H1 (cell line): ENCODE measurements around the gene STAG2. TPM values are rescaled to one million over a fixed set of nuclear protein-coding genes. Genes with fewer than 3 reads are reported as not detected.

ENCODE experiments used
- KDM1A ChIP-seq: fragments of 200-600, 300-600 bp; sonication (generic); IDR thresholded peaks from 2 replicates; pipeline ENCODE4 v1.7.1; 2016; ENCODE audit warnings: mild to moderate bottlenecking, low read length, borderline replicate concordance
- polyA plus RNA-seq, 7 experiments: library from polyadenylated mRNA; depleted of rRNA in 3 of 7; stranded (reverse) in 5 of 7; unstranded in 2 of 7; fragments of >200 nt in 5 of 7; fragments of 200-250 nt in 2 of 7; gene quantifications; 1 replicate in 5 of 7; 2 replicates in 1 of 7; 4 replicates in 1 of 7; pipeline versions ENCODE4 v1.2.1 to v1.2.3, GENCODE V29; 2011 to 2013; ENCODE audit warnings: missing spikeins in 2 of 7, mixed read lengths in 2 of 7
- total RNA-seq: library from RNA; stranded (reverse); fragmentation: NEBNext Ultra II Directional; extraction: Animal tissue kit (Norgen Biotek cat#: 25700); gene quantifications from 2 replicates; pipeline ENCODE4 v1.2.1, GENCODE V29; 2021

STAG2 gene
- total and polyA plus RNA-seq, 2 of the 8 experiments (the other 6 are each of a cell fraction or from before 2014, with no cell fraction given) = 20.3 to 94.9 TPM

GRCh38 chrX:123964156-123964834 is 2.8 kb downstream of the STAG2 start (continued):
- no peak for TF ChIP-seq KDM1A
